NCI-H345 treated with DMSO at 0.1 percent for 48 hours (cell line): ENCODE measurements around the gene VPS33A.

Source experiments
- DNase-seq: peaks from one replicate; lab custom pipeline; 2025; ENCODE audit not compliant: unreplicated experiment; lab: John Stamatoyannopoulos, UW

The VPS33A gene

GRCh38 chr12:122184517-122184916 lies 81.8 kb downstream of the VPS33A start:
- no peak for DNase-seq

- no peak for DNase-seq
These were observed 82.7 kb downstream of the VPS33A start for GRCh38 chr12:122183588-122183940.

DNA sequence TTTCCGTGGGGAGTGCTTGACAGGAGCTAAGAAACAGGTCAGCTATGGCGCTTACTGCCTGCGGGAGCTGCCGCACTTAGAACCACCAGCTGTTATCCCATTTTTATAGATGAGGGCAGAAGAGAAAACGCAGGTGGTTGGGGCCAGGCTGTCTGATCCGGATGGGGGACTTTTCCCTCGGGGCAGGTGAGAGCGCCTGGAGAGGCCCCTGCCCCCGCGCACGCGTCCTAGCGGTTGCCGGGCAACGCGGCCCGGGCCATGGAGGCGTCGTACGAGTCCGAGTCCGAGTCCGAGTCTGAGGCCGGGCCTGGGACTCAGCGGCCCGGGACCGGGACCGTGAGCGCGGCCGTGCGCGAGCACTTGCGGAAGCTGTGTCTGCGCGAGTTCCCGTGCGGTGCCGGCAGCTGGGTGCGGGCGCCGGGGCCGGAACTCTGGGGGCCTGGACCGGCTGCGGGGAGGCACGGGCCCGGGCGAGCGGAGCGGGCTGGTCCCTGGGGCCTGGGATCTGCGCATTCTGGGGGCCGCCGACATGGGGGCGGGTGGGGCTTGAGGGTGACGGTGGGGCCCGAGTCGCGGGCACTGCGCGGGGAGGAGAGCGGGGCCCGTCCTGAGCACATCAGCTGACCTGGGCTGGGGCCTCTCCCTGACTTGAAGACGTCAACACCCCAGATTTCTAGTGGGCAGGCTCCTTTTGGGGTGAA lies 83.3 kb downstream of the VPS33A start, which contains the start of gene LRRC43:
Gene LRRC43 (plus strand): TSS at position 237 of the 701 bp plus-strand sequence. CDS start 22 bp downstream, at position 259.
- no peak for DNase-seq
